Mesothelial cell of epicardium (in vitro differentiated cells): Measurements from ENCODE around the gene COL23A1. TPM values are rescaled to one million over a fixed set of nuclear protein-coding genes. Genes with fewer than 3 reads are reported as not detected.

Source experiments
- DNase-seq, 2 experiments: peaks; one replicate each; pipeline ENCODE4 v3.0.0; 2021; ENCODE audit warnings: low spot score in 2 of 2; ENCODE audit not compliant: unreplicated experiment in 2 of 2
- H3K27ac Mint-ChIP-seq: 2 replicates; pipeline ENCODE4 v1.8.0; 2021; ENCODE audit warnings: mixed read lengths
- H3K27me3 Mint-ChIP-seq: 2 replicates; pipeline ENCODE4 v1.8.0; 2021; ENCODE audit warnings: low read depth, mixed read lengths
- H3K36me3 Mint-ChIP-seq: 2 replicates; pipeline ENCODE4 v1.8.0; 2021; ENCODE audit warnings: mixed read lengths
- H3K4me1 Mint-ChIP-seq: 2 replicates; pipeline ENCODE4 v1.8.0; 2021; ENCODE audit warnings: mixed read lengths
- H3K4me3 Mint-ChIP-seq: 2 replicates; pipeline ENCODE4 v1.8.0; 2021; ENCODE audit warnings: mild to moderate bottlenecking, moderate library complexity, mixed read lengths
- H3K9me3 Mint-ChIP-seq: 2 replicates; pipeline ENCODE4 v1.8.0; 2021; ENCODE audit warnings: mixed read lengths
- CTCF ChIP-seq: fragments of 200-600 bp; sonication (generic); IDR thresholded peaks from one replicate; pipeline ENCODE4 v1.5.0; 2021; ENCODE audit warnings: antibody characterized with exemption; ENCODE audit not compliant: unreplicated experiment
- total RNA-seq: library from RNA; stranded (reverse); gene quantifications from 3 replicates; pipeline ENCODE4 v1.2.1, GENCODE V29; 2021

The COL23A1 gene
- total RNA-seq, 1 donor from 2014 or later, result 13.6 TPM

GRCh38 chr5:178298283-178298807, 291.8 kb downstream of the COL23A1 start:
- no peak for TF ChIP-seq CTCF
- peaks cover 18% of the 10 kb centered on the region for H3K9me3 Mint-ChIP-seq
- DNase-seq, result no peak
- H3K27ac Mint-ChIP-seq, result no peak overlapping the region
- no peaks in the 10 kb centered on the region for H3K27me3 Mint-ChIP-seq
- H3K4me3 Mint-ChIP-seq, result no peak overlapping the region
- H3K36me3 Mint-ChIP-seq, result peaks cover 5% of the 10 kb centered on the region
- H3K4me1 Mint-ChIP-seq, result peaks cover 9% of the 10 kb centered on the region

GRCh38 chr5:178297751-178298150, 292.4 kb downstream of the COL23A1 start:
- Mint-ChIP-seq H3K27me3 (no peaks in the 10 kb centered on the region), H3K36me3 (peaks cover 5% of the 10 kb centered on the region), H3K9me3 (peaks cover 18% of the 10 kb centered on the region), H3K4me3 (no peak overlapping the region), H3K4me1 (peaks cover 15% of the 10 kb centered on the region), H3K27ac (no peak overlapping the region)
- peak in 1 of 2 experiments; percentile 4 for DNase-seq
- TF ChIP-seq CTCF, result no peak

- Mint-ChIP-seq H3K4me3 (no peak overlapping the region), H3K4me1 (peaks cover 26% of the 10 kb centered on the region), H3K27ac (no peak overlapping the region), H3K27me3 (peaks cover 7% of the 10 kb centered on the region), H3K9me3 (peaks cover 12% of the 10 kb centered on the region), H3K36me3 (peaks cover 3% of the 10 kb centered on the region)
- DNase-seq, result no peak
- no peak for TF ChIP-seq CTCF
Observed at GRCh38 chr5:178296066-178296465, 294.1 kb downstream of the COL23A1 start.

GRCh38 chr5:178295589-178295988, 294.6 kb downstream of the COL23A1 start:
- Mint-ChIP-seq H3K4me1 (peaks cover 30% of the 10 kb centered on the region), H3K27me3 (peaks cover 7% of the 10 kb centered on the region), H3K4me3 (no peak overlapping the region), H3K36me3 (no peaks in the 10 kb centered on the region), H3K27ac (no peak overlapping the region), H3K9me3 (peaks cover 9% of the 10 kb centered on the region)
- TF ChIP-seq CTCF, result no peak
- DNase-seq, result no peak

- H3K36me3 Mint-ChIP-seq, result no peaks in the 10 kb centered on the region
- peaks cover 47% of the 10 kb centered on the region for H3K4me1 Mint-ChIP-seq
- peak in 1 of 2 experiments; percentile 3 for DNase-seq
- peaks cover 9% of the 10 kb centered on the region for H3K9me3 Mint-ChIP-seq
- no peak overlapping the region for H3K4me3 Mint-ChIP-seq
- H3K27me3 Mint-ChIP-seq, result peaks cover 7% of the 10 kb centered on the region
- H3K27ac Mint-ChIP-seq, result no peak overlapping the region
- TF ChIP-seq CTCF, result no peak
Observed at GRCh38 chr5:178293815-178294214, 296.4 kb downstream of the COL23A1 start.

GRCh38 chr5:178293400-178293799, 296.8 kb downstream of the COL23A1 start:
- peak in 1 of 2 experiments; percentile 24 for DNase-seq
- Mint-ChIP-seq H3K27me3 (peaks cover 7% of the 10 kb centered on the region), H3K36me3 (no peaks in the 10 kb centered on the region), H3K4me3 (no peak overlapping the region), H3K9me3 (peaks cover 9% of the 10 kb centered on the region), H3K4me1 (peaks cover 51% of the 10 kb centered on the region), H3K27ac (no peak overlapping the region)
- TF ChIP-seq CTCF, result no peak
